ENCODE measurements around the gene PRG3. TPM values are rescaled to one million over a fixed set of nuclear protein-coding genes. Genes with fewer than 3 reads are reported as not detected.
"Not testable (repeated sequence)": the region's sequence is repeated elsewhere in the genome, so short reads cannot be mapped to it uniquely, and the experiment has no call there.

Gene PRG3
- total RNA-seq, 1 donor from 2014 or later = not detected

GRCh38 chr11:57339328-57339727 is 41.6 kb downstream of the PRG3 start:
- Histone ChIP-seq H3K27ac (no peak overlapping the region), H3K4me1 (peaks cover 13% of the 10 kb centered on the region), H3K9me3 (no peaks in the 10 kb centered on the region), H3K36me3 (no peaks in the 10 kb centered on the region), H3K27me3 (no peaks in the 10 kb centered on the region), H3K4me3 (no peak overlapping the region)
- no peak for TF ChIP-seq CTCF (IDR thresholded peaks at IDR 0.05)
- no peak for ATAC-seq
- intact Hi-C loops (cut with DNase I) = no loop called here
- DNase-seq = no peak

GRCh38 chr11:57338142-57338541 is 42.8 kb downstream of the PRG3 start, which contains the start of gene P2RX3:
Gene P2RX3 (plus strand): TSS chr11:57338352. CDS start chr11:57338551, 199 bp downstream.
- H3K9me3 ChIP-seq = no peaks in the 10 kb centered on the region
- peaks cover 9% of the 10 kb centered on the region for H3K36me3 ChIP-seq
- TF ChIP-seq CTCF (IDR thresholded peaks at IDR 0.05) = no peak
- no peaks in the 10 kb centered on the region for H3K27me3 ChIP-seq
- DNase-seq (no peak), ATAC-seq (no peak)
- intact Hi-C loops (cut with DNase I) = no loop called here
- peaks cover 18% of the 10 kb centered on the region for H3K4me1 ChIP-seq
- H3K4me3 ChIP-seq = no peak within 1 kb of the TSS
- no peak within 1 kb of the TSS for H3K27ac ChIP-seq

- H3K27ac ChIP-seq; ATAC-seq; DNase-seq; intact Hi-C loops (cut with DNase I); H3K4me3 ChIP-seq; H3K27me3 ChIP-seq; H3K9me3 ChIP-seq: not testable (repeated sequence)
- peaks cover 22% of the 10 kb centered on the region for H3K36me3 ChIP-seq
- H3K4me1 ChIP-seq = peaks cover 18% of the 10 kb centered on the region
Measured at GRCh38 chr11:57336856-57337255, 44.1 kb downstream of the PRG3 start.

GRCh38 chr11:57336111-57336666 is 44.8 kb downstream of the PRG3 start:
- H3K4me3 ChIP-seq = peak overlapping the region; percentile 81
- TF ChIP-seq CTCF (IDR thresholded peaks at IDR 0.05) = no peak
- intact Hi-C loops (cut with DNase I) = no loop called here
- no peaks in the 10 kb centered on the region for H3K9me3 ChIP-seq
- ATAC-seq = no peak
- peaks cover 18% of the 10 kb centered on the region for H3K4me1 ChIP-seq
- peaks cover 29% of the 10 kb centered on the region for H3K36me3 ChIP-seq
- no peak for DNase-seq
- H3K27me3 ChIP-seq = no peaks in the 10 kb centered on the region
- H3K27ac ChIP-seq = peak overlapping the region; percentile 90

- Histone ChIP-seq H3K9me3 (no peaks in the 10 kb centered on the region), H3K27me3 (no peaks in the 10 kb centered on the region), H3K36me3 (peaks cover 36% of the 10 kb centered on the region), H3K27ac (peak within 1 kb of the TSS; percentile 90), H3K4me1 (peaks cover 18% of the 10 kb centered on the region), H3K4me3 (peak within 1 kb of the TSS; percentile 81)
- DNase-seq = peak; percentile 94
- intact Hi-C loops (cut with DNase I) = no loop called here
- TF ChIP-seq CTCF (IDR thresholded peaks at IDR 0.05) = no peak
- peak; percentile 98 for ATAC-seq
Measured at GRCh38 chr11:57335343-57336110, 45.4 kb downstream of the PRG3 start, which contains the start of gene SSRP1. Gene SSRP1 (minus strand): TSS chr11:57335892. CDS start chr11:57335121, 771 bp downstream.

GRCh38 chr11:57335023-57335342 is 46.0 kb downstream of the PRG3 start:
- peak overlapping the region; percentile 90 for H3K27ac ChIP-seq
- H3K4me3 ChIP-seq = peak overlapping the region; percentile 81
- TF ChIP-seq CTCF (IDR thresholded peaks at IDR 0.05) = no peak
- no peaks in the 10 kb centered on the region for H3K27me3 ChIP-seq
- peaks cover 18% of the 10 kb centered on the region for H3K4me1 ChIP-seq
- intact Hi-C loops (cut with DNase I) = no loop called here
- H3K36me3 ChIP-seq = peaks cover 41% of the 10 kb centered on the region
- DNase-seq (no peak), ATAC-seq (no peak)
- H3K9me3 ChIP-seq = no peaks in the 10 kb centered on the region

Data from upper lobe of right lung (tissue), 1 donor.